AG04449 (cell line): ENCODE measurements around the gene ARHGAP35.

Experiments
- CTCF ChIA-PET: fragments of 350-600 bp; formaldehyde crosslinking; extraction: SDS; loops from one replicate; lab custom pipeline; 2021; ENCODE audit warnings: antibody characterized with exemption; lab: Yijun Ruan, JAX
- POLR2A ChIA-PET: fragments of 400-600, 350-600 bp; formaldehyde crosslinking; extraction: SDS; loops from one replicate; lab custom pipeline; 2020; ENCODE audit warnings: antibody characterized with exemption, inconsistent platforms; lab: Yijun Ruan, JAX
- DNase-seq: peaks from one replicate; pipeline ENCODE4 v3.0.0-alpha.2; 2010; ENCODE audit warnings: low read depth, low spot score
- H3K4me3 ChIP-seq: 2 replicates; pipeline ENCODE4 v1.5.1; 2011; ENCODE audit warnings: low read depth, mild to moderate bottlenecking, control low read depth, low read length
- CTCF ChIP-seq: IDR thresholded peaks from one replicate; pipeline ENCODE4 v1.5.1; 2011; ENCODE audit warnings: mild to moderate bottlenecking, moderate library complexity, low read length, control low read depth, inconsistent platforms; ENCODE audit not compliant: insufficient read depth; ENCODE audit errors: missing control alignments

Gene ARHGAP35

DNA sequence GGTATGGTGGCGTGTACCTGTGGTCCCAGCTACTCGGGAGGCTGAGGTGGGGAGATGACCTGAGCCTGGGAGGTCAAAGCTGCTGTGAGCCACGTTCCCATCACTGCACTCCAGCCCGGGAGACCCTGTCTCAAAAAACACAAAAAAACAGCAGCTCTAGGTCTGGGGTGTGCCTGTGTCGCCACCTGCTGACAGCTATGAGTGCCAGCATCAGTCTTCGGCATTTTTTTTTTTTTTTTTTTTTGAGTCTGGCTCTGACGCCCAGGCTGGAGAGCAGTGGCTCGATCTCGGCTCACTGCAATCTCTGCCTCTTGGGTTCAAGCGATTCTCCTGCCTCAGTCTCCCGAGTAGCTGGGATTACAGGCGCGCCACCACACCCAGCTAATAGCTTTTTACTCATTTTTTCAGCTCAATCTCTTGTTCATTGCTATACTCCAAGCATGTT is 20.3 kb upstream of the ARHGAP35 start:
- DNase-seq: peak; percentile 23
- ChIA-PET CTCF (interaction anchor here (0.7 to 13.1 kb wide), 39 partner anchors 10 to 317 kb away, joined by 3 to 278 read pairs (median 7); partner anchors contain the start of genes AP2S1, FKRP and SLC1A5), POLR2A (interaction anchor here (0.6 to 2.3 kb wide), 10 partner anchors 10 to 148 kb away, joined by 3 to 11 read pairs (median 5); partner anchors contain the start of gene SLC1A5)
- H3K4me3 ChIP-seq: no peak overlapping the region
- peak; percentile 74 for TF ChIP-seq CTCF

- no peak for TF ChIP-seq CTCF
- ChIA-PET CTCF (interaction anchor here (0.8 to 13.1 kb wide), 25 partner anchors 9 to 313 kb away, joined by 3 to 278 read pairs (median 14); partner anchors contain the start of genes AP2S1, FKRP and SLC1A5), POLR2A (interaction anchor here (0.8 to 2.3 kb wide), 5 partner anchors 9 to 69 kb away, joined by 3 to 11 read pairs (median 6); partner anchors contain the start of genes AP2S1 and SLC1A5)
- no peak overlapping the region for H3K4me3 ChIP-seq
- DNase-seq: peak; percentile 49
These were observed 19.2 kb upstream of the ARHGAP35 start for GRCh38 chr19:46841458-46842083.

GRCh38 chr19:46842791-46843190 is 18.0 kb upstream of the ARHGAP35 start:
- ChIA-PET POLR2A (no interaction called here), CTCF (interaction anchor here (0.7 to 13.1 kb wide), 5 partner anchors 9 to 150 kb away, joined by 3 to 278 read pairs (median 10); no protein-coding TSS in a partner anchor)
- no peak for TF ChIP-seq CTCF
- no peak for DNase-seq
- H3K4me3 ChIP-seq: no peak overlapping the region

GRCh38 chr19:46844067-46844489 is 16.7 kb upstream of the ARHGAP35 start:
- no peak overlapping the region for H3K4me3 ChIP-seq
- POLR2A ChIA-PET: no interaction called here
- TF ChIP-seq CTCF: no peak
- DNase-seq: no peak
- CTCF ChIA-PET: interaction anchor here (0.9 to 13.1 kb wide), 6 partner anchors 10 to 169 kb away, joined by 3 to 278 read pairs (median 3); no protein-coding TSS in a partner anchor

GRCh38 chr19:46845959-46846459 is 14.8 kb upstream of the ARHGAP35 start:
- TF ChIP-seq CTCF: no peak
- ChIA-PET POLR2A (no interaction called here), CTCF (interaction anchor here (1.2 to 13.1 kb wide), 4 partner anchors 11 to 147 kb away, joined by 4 to 278 read pairs (median 44); no protein-coding TSS in a partner anchor)
- H3K4me3 ChIP-seq: no peak overlapping the region
- no peak for DNase-seq

DNA sequence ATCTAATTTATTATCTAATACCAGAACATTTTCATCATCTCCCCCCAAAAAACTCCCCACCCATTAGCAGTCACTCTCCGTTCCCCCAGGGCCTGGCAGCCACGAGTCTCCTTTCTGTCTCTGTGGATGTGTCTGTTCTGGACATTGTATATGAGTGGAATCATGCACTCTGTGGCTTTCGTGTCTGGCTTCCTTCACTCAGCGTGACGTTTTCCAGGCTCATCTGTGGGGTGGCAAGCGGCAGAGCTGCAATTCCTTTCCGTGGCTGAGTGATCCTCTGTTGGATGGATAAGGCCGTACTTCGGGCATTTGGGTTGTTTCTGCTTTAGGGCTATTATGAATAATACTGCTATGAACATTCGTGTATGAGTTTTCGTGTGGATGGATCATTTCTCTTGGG is 13.3 kb upstream of the ARHGAP35 start:
- no peak for TF ChIP-seq CTCF
- ChIA-PET POLR2A (no interaction called here), CTCF (interaction anchor here (1.2 to 13.1 kb wide), 4 partner anchors 95 to 165 kb away, joined by 3 to 278 read pairs (median 10); no protein-coding TSS in a partner anchor)
- H3K4me3 ChIP-seq: no peak overlapping the region
- no peak for DNase-seq
